ENCODE data around the gene MYO1A.
"Not testable (repeated sequence)": the region's sequence is repeated elsewhere in the genome, so short reads cannot be mapped to it uniquely, and the experiment has no call there.

MYO1A gene

DNA sequence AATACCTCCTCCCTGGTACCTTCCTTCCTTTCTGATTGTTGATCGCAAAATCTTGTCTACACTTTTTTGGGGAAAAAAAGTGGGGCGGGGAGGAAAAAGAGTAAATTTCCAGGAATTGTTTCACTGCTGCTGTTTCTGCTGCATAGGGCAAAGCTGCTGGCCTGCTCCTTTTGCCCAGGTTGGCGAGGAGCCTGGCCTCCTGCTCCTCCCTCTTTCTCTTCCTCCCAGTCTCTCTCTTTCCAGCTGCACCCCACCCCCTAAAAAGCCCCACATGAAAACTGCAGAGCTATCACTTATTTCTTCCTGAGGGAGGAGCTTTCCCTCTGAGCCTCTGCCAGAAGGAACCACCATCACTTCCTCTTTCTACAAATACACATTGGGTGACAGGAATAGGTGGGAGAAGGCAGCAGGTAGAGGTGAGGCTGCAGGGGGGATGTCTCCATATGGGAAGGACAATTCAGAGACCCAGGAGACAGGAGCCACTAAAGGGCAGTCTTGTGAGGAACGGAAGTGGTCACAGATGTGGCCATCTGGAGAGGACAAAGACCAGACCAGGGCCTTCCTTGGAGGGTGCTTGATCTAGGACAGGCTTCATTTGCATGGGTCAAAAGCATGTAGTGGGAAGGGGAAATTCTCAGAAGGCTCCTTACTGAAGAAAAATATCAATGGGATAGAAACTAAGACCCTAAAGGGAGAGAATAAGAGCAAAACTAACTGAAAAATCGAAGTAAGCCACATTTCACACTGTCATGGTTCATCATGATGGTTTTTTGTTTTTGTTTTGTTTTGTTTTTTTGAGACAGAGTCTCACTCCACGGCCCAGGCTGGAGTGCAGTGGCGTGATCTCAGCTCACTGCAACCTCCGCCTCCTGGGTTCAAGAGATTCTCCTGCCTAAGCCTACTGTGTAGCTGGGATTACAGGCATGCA, 58.3 kb downstream of the MYO1A start:
- no peak for DNase-seq

DNA sequence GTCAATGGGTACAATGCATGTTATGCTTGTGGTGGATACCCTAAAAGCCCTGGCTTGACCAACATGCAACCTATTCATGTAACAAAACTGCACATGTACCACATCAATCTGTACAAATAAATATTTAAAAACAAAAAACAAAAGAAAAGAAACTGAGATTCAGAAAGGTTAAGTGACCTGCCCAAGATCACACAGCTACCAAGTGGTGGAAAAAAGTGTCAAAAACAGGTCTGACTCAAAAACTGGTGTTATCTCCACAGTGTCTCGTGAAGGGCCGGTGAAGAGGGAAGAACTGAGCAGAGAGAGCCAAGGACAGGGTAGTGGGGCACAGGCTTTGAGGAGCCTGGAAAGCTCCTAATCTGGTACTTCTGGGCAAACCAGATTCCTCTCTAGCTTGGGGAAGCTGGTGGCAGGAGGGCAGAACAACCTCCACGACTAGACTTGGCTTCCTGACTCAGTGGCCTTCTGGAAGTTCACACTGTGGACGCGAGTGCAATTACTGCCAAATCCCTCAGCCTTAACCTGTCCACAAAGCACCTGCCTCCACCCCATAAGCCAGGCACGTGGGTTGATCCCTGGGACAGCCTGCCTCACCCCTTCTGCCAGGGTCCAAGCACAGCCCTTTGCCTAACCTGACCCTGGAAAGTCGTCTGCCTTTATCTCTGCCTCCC, 59.1 kb downstream of the MYO1A start:
- DNase-seq = no peak

DNA sequence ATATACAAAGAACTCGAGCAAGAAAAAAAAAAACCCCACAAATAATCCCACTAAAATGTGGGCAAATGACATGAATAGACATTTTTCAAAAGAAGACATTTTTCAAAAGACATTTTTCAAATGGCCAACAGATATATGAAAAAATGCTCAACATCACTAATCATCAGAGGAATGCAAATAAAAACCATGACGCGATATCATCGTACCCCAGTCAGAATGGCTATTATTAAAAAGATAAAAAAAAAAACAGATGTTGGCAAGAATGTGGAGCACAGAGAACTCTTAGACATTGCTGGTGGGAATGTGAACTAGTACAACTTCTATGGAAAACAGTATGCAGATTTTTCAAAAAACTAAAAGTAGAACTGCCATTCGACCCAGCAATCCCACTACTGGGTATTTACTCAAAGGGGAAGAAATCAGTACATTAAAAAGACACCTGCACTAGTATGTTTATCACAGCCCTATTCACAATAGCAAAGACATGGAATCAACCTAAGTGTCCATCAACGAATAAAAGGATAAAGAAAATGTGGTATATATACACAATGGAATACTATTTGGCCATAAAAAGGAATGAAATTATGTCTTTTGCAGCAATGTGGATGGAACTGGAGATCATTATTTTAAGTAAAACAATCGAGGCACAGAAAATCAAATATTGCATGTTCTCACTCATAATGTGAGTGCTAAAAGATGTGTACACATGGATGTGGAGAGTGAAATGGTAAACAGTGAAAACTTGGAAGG, 59.9 kb downstream of the MYO1A start:
- no peak for DNase-seq

DNA sequence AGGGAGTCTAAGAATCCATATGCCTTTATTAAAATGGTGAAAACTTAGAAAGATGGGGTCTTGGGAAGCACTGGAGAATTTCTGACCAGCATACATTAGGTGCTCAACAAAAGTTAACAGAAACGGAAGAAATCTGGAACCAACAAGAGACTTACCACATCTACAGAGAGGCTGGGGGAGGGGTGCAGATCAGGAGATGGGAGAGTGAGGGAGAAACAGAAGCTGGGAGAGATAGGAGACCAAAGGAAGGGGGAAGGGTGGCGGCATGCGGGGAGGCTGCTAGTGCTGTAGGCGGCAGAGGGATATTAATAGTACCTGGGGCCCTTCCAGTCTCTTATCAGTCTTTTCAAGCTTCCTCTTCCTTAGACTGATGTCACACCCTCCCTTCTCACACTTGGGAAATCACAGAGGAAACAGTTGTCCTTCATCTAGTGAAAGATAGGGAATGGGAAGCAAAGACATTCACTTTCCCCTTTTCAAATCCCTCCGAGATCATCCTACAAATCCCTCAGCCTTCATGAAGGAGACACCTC, 61.7 kb downstream of the MYO1A start:
- DNase-seq = no peak

DNA sequence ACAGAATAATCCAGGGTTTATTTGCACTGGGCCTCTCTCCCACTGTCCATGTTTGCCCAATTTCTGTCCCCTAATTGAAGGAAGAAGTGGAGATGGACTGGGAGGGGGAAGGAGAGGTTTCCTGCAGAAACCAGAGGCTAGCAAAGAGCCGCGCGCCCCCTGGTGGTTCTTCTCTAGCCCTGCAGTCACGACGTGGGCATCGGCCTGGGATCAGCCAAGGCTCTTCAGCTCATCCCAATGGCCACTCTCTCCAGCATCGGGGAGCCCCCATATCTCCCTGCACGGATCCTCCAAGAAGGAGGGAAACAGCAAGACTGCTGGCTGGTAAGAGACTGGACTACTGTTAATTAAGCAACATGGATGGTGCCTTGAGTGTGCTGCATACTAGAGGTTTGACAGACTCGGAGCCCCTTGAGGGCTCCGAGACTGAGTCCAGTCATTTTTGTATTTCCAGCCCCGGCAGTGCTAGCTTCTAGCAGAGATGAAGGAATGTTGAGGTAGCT, 62.3 kb downstream of the MYO1A start:
- DNase-seq = no peak

DNA sequence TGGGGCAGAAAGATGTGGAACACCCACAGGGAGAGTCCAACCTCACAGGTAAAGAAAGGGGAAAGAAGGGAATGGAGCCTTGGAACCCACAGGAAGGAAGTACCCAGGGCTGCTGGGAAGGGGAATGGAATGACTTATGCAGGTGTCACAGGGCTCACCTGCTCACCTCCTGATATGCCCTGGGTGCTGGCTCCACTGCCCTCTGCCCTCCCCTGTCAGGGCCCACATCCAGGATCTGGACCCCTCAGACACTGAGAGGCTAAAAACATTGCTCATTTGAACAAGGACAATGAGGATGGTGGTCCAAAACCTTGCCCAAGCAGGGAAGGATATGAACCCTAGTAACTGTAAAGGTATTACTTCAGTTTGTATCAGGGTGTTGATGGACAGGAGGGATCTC, 62.9 kb downstream of the MYO1A start:
- no peak for DNase-seq

DNA sequence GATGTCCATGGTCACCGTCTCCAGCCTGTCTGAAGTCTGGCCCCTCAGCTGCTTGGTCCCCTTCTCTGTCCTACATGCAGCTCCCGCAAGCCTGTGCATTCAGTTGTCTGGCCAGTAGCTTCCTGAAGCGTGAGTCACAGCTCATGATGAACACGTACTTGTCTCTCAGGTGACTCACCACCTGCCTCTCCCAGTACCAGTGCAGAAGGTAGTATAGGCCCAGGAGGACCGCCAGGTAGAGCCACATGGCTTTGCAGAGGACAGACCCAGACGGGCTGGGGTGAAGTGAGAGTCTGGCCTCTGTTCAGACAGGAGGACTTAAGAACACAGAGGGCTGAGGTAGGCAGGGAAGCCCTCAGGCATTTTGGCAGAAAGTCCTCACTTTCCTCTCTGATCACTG, 64.2 kb downstream of the MYO1A start:
- DNase-seq = not testable (repeated sequence)

DNA sequence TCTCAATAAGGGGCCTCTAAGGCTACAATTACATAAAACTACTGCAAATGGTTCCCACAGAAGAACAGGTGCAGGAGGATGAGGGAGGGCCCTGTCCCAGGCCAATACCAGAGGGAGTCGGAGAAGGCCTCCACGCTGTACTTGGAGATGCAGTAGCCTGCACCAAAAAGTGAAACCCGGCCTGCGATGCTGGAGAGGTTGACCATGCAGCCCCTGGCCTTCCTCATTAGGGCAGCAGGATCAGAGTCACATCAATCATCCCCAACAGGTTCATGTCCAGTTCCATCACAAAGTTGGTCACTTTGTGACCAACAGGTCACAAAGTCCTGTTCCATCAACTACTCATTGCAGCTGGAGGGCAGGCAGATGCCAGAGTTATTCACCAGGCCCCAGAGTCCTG, 66.5 kb downstream of the MYO1A start:
- no peak for DNase-seq

DNA sequence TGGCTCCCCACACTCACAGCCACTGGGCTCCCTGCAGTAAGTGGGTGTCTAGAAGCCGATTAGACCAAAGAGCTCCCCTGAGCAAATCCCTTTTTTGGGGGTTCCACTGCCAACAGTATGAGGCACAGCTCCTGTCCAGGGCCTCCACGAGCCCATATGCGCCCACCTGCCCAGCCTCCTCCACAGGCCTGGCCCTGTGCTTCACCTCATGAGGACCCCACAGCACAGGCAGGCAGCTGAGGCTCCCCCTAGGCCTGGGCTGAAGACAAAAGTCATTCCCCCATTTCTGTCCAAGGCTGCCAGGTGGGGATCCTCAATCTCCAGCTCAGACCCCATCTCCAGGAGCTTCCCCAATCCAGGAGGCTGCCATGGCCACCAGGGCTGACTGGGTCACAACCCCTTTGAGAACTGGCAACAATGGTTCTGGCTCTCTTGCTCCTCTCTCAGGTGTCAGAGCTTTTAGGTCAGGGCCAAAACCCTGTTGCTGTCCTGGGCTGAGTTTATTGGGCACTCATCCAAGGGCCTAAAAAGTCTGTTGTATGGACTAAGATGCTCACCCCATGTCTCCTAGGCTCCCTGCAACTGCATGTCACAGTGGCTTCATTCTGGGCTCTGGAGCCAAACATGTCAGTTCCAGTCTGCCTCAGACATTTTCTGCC, 67.2 kb downstream of the MYO1A start:
- DNase-seq = not testable (repeated sequence)

DNA sequence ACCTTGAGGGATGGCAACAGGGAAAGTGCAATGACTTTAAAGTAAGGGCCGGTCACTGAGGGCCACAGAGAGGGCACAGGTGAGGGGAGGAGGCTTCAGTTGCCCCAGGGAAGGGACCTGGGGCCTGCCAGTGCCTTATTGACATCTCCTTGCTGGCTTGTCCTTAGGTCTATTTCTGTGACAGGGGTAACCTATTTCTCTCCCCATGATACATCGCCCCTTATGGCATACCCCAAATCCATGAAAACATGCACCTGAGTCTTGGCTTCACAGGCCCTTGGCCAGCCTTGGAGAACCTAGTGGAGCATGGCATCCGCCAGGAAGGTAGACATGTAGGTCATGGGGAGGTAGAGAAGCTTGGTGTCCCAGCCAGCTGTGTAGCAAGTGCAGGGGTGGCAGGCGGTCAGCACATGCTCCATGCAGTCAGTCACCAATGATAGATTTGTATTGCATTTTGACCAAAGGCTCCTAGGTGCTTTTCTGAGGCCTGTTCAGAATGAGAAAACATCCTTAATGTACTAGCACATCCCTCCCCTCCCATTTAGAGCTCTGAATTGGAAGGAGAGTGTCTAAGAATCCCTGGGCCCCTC, 68.9 kb downstream of the MYO1A start:
- no peak for DNase-seq

DNA sequence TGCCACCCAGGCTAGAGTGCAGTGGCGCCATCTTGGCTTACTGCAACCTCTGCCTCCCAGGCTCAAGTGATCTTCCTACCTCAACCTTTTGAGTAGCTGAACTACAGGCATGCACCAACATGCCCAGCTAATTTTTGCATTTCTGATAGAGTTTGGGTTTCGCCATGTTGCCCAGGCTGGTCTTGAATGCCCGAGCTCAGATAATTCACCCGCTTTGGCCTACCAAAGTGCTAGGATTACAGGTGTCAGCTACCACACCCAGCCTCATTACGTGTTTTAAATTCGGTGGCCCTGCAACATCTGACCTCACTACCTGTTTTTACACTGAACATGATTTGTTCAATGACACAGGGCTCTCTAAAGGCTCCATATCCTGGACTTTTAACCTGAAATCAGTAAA, 69.7 kb downstream of the MYO1A start:
- DNase-seq = no peak

DNA sequence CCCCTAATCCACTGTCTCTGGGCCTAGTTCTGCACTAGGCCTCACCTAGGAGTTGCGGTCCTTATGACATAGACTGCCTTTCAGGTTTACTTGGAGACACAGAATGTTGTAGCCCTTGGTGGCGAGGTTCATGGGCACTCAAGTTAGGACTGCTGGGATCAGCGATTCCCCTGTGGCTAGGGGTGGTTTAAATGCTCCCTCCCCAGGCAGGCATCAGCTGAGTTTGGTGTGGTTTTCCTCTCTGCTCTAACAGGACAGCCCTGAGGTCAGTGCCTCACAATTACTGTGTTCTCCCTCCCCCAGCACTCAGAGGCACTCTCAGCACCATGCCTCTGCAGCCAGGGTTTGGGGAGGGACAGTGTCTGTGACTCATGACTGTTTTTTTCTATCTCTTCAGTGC, 70.3 kb downstream of the MYO1A start:
- no peak for DNase-seq

All from NCI-H524 treated with DMSO at 0.1 percent for 48 hours (cell line).